WTC11 (cell line): ENCODE results near the gene GGA1.

Experiments used
- FOXP1 ChIP-seq: sonication (generic); formaldehyde crosslinking; IDR thresholded peaks from 2 replicates; pipeline ENCODE4 v1.8.0; 2022; ENCODE audit warnings: missing genetic modification reagents, mild to moderate bottlenecking, moderate library complexity, borderline replicate concordance
- TF ChIP-seq, protein P1 (sequence below): fragments of 200-600 bp; IDR thresholded peaks from 2 replicates; pipeline ENCODE4 v1.8.0; 2022; ENCODE audit warnings: antibody characterized with exemption

DNA sequence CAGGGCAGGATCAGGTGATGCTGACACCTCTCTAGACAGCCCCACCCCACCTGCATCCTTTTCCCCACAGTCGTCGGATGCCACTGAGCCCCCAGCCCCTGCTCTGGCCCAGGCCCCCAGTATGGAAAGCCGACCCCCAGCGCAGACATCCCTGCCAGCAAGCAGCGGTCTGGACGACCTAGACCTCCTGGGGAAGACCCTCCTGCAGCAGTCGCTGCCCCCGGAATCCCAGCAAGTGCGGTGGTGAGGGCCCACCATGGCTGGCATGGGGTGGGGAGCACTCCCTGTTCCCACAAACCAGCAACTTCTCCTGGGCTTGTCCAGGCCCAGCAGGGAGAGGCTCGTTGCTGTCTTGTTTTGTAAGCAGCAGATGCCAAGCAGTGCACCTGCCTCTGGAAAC is 21.3 kb downstream of the GGA1 start:
- TF ChIP-seq FOXP1, result no peak
- TF ChIP-seq, protein P1, sequence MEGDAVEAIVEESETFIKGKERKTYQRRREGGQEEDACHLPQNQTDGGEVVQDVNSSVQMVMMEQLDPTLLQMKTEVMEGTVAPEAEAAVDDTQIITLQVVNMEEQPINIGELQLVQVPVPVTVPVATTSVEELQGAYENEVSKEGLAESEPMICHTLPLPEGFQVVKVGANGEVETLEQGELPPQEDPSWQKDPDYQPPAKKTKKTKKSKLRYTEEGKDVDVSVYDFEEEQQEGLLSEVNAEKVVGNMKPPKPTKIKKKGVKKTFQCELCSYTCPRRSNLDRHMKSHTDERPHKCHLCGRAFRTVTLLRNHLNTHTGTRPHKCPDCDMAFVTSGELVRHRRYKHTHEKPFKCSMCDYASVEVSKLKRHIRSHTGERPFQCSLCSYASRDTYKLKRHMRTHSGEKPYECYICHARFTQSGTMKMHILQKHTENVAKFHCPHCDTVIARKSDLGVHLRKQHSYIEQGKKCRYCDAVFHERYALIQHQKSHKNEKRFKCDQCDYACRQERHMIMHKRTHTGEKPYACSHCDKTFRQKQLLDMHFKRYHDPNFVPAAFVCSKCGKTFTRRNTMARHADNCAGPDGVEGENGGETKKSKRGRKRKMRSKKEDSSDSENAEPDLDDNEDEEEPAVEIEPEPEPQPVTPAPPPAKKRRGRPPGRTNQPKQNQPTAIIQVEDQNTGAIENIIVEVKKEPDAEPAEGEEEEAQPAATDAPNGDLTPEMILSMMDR, result no peak
